ENCODE measurements around the gene ZNF678.

DNA sequence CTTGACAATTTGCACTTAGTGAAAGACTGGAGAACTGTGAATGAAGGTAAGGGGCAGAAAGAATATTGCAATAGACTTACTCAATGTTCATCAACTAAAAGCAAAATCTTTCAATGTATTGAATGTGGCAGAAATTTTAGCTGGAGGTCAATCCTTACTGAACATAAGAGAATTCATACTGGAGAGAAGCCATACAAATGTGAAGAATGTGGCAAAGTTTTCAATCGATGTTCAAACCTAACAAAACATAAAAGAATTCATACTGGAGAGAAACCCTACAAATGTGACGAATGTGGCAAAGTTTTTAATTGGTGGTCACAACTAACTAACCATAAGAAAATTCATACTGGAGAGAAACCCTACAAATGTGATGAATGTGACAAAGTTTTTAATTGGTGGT, 91.1 kb downstream of the ZNF678 start:
- TF ChIP-seq, protein P1, sequence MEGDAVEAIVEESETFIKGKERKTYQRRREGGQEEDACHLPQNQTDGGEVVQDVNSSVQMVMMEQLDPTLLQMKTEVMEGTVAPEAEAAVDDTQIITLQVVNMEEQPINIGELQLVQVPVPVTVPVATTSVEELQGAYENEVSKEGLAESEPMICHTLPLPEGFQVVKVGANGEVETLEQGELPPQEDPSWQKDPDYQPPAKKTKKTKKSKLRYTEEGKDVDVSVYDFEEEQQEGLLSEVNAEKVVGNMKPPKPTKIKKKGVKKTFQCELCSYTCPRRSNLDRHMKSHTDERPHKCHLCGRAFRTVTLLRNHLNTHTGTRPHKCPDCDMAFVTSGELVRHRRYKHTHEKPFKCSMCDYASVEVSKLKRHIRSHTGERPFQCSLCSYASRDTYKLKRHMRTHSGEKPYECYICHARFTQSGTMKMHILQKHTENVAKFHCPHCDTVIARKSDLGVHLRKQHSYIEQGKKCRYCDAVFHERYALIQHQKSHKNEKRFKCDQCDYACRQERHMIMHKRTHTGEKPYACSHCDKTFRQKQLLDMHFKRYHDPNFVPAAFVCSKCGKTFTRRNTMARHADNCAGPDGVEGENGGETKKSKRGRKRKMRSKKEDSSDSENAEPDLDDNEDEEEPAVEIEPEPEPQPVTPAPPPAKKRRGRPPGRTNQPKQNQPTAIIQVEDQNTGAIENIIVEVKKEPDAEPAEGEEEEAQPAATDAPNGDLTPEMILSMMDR (IDR thresholded peaks at IDR 0.05) = no peak
- no peak for TF ChIP-seq POLR2A (IDR thresholded peaks at IDR 0.05)
- no peak for TF ChIP-seq EP300 (IDR thresholded peaks at IDR 0.05)
